GM21423 (cell line): ENCODE results near the gene CDCA5.

Experiments used
- ATAC-seq: cut with Tn5 transposase; IDR thresholded peaks from one replicate; pipeline ENCODE4 v1.9.1; 2021; ENCODE audit warnings: mild to moderate bottlenecking, moderate library complexity; ENCODE audit not compliant: unreplicated experiment

The CDCA5 gene

DNA sequence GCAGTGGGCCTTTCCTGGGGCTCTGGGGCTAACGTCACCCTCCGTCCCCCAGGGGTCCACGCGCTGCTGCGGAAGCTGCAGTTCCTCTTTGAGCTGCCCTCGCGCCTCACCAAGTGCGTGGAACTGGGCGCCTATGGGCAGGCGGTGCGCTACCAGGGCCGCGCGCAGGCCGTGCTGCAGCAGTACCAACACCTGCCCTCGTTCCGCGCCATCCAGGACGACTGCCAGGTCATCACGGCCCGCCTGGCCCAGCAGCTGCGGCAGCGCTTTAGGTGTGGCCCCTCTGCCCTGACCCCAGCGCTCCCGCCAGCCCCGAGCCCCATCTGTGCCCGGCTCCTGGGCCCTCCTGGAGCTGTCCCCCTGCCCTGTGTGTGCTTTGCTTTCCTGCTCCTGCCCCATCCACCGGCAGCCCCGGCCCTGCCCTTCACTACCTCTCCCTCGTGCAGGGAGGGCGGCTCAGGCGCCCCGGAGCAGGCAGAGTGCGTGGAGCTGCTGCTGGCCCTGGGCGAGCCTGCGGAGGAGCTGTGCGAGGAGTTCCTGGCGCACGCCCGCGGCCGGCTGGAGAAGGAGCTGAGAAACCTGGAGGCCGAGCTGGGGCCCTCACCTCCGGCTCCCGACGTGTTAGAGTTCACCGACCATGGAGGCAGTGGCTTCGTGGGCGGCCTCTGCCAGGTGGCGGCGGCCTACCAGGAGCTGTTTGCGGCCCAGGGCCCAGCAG is 24.1 kb upstream of the CDCA5 start:
- ATAC-seq = no peak

DNA sequence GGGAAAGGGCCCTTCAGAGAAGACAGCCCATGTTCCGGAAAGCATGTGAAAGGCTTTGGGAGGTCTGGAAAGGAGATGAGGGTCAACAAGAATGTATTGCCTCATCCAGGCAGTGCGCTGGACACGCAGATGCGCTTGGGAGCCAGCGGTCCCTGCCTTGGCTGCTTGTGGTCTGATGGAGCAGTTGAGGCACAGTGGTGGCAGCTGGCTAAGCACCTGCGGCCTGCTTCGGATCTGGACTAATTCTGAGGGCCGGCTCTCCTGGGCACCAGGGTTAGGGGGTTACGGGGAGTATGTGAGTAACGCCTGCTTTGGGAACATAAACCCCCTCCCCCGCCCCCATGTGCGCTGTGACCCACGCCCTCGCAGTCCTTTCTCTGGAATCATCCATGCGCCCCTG is 23.2 kb upstream of the CDCA5 start:
- ATAC-seq = no peak

DNA sequence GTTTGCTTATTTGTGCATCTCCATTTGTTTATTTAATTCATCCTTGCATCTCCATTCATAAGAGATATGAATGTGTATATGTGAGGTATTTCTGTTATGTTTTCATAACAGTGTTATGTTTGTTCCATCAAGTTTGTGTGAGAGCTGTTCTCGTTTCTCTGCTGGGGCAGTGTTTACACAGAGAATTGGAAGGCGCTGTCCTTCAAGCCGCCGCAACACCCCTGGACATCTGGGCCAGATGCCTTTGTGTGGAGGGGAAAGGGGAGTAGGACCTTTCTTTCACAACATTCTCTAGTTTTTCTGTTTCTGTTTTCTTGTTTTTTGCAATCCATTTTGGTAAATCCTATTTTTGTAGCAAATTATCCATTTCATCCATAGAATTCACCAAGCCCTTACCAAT is 20.8 kb upstream of the CDCA5 start:
- ATAC-seq = no peak

DNA sequence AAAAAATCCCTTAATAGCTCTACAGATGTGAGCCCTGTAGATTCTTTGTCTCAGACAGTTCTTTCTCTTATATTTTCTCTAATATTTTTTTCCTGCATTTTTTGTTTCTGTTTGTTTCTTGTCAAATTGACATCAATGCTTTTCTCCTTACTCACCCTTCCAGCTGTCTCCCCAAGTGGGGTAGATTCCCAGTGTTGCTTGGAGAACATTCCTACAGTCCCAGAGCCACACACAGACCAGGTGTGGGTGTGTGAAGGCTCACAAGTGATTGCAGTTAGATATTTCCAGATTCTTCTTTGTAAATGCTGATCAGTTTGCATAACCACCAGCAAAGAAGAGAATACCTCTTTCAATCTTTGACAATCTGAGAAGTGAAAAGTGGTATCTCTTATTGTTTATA is 19.6 kb upstream of the CDCA5 start:
- ATAC-seq = no peak

DNA sequence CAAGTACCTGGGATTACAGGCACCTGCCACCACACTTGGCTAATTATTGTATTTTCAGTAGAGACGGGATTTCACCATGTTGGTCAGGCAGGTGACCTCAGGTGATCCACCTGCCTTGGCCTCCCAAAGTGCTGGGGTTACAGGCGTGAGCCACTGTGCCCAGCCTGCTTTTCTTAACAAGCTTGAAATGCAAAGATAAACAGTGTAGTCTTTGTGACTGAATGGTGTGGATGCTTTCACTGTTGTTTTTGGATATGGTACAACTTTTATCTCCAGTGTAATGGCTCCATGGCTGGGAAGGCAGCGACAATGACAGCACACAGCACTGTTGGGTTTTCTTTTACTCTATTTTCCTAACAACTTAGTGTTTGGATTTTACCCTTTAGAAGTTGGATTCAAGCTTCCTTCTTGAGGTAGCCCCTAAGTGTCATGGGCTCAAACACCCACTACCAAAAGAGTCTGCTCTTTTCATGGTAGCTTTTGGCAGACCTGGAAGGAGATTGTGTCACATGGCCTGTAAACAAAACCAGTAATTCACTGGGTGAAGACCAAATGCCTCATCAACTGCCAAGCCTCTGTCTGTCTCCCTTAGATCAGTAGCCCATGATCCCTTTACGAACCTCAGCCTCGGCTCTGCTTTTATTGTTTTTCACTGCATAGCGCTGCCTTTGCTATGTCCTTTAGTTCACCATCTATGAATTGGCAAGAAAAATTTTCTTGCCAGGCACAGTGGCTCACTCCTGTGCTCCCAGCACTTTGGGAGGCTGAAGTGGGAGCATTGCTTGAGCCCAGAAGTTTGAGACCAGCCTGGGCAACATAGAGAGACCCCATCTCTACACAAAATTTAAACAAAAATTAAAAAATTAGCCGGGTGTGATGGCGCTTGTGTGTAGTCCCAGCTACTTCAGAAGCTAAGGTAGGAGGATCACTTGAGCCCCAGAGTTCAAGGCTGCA is 18.6 kb upstream of the CDCA5 start:
- ATAC-seq = no peak

DNA sequence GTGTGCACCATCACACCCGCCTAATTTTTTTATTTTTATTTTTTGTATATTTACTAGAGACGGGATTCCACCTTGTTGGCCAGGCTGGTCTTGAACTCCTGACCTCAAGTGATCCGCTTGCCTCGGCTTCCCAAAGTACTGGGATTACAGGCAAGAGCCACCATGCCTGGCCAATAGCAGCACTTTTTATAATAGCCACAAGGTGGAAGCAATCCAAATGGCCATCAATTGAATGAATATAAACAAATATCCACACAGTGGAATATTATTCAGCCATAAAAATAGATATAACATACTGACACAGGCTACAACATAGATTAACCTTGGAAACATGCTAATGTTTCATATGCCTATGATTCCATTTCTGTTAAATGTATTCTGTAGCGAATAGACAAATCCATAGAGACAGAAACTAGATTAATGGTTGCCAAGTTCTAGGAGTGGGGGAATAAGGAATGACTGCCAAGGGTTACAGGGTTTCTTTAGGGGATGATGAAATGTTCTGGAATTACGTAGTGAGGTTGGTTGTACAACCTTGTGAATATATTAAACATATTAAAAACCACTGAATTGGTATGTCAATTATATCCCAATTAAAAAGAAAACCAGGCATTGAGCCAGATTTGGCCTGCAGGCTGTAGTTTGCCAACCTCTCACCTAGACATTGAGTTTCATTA is 17.0 kb upstream of the CDCA5 start:
- ATAC-seq = no peak

DNA sequence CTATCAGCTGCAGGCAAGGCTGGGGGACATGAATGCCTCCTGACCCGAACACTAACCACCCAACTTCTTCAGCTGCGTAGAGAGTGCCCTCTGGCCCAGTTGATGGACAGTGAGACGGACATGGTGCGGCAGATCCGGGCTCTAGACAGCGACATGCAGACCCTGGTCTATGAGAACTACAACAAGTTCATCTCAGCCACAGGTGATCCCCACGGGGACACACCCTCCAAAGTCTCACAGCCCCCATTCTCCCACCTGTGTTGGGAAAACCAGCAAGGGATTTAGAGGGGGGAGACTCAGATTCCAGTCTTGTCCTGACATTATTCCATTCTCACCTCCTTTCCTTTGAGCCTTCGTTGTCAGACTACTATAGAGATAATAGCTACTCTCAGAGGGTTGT is 13.1 kb upstream of the CDCA5 start:
- no peak for ATAC-seq

DNA sequence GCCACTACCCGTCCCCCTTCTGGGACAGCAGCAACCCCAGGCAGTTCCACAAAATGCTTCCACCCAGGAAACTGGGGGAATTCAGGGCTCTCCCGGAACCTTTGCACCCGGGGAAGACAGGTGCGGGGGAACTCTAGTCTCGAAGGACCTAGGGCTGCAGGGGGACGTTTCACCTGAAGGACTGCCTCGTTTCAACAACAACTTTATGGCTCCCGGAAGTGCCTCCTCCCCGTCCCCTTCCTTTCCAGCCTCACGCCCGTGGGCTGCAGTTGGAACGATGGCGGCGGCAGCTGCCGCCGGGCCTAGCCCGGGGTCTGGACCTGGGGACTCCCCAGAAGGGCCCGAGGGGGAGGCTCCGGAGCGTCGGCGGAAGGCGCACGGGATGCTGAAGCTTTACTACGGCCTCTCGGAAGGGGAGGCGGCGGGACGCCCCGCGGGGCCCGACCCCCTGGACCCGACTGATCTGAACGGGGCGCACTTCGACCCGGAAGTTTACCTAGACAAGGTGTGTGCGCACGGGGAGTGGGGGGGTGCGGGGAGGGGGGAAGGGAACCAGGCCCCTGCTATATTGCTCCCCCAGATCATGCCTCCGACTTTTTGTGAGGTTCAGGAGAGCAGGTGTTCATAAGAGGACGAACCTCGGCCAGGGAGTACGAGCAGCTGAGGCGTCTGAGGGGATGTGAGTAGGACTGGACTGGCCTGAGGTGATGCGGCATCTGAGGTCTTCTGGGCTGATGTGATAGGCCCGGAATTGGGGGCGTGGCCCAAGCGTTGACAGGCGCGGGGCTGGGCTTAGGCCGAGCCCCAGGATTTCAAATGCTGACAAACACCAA is 12.3 kb upstream of the CDCA5 start, which contains the start of gene VPS51:
TSS of gene VPS51 (plus strand) at position 241 of the 833 bp plus-strand sequence. CDS start at position 278, 37 bp downstream.
- peak; percentile 78 for ATAC-seq

DNA sequence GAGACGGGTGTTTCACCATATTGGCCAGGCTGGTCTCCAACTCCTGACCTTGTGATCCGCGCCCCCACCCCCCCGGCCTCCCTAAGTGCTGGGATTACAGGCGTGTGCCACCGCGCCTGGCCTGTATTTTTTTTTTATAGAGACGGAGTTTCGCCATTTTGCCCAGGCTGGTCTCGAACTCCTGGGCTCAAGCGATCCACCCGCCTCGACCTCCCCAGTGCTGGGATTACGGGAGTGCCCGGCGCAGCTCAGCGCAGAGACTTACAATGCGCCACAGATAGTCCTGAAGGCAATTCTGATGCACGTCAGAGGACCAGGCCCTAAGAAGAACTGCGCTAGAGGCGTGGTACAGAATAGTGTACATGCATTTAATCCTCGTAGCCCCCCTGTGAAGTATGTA is 11.6 kb upstream of the CDCA5 start:
- ATAC-seq = no peak

DNA sequence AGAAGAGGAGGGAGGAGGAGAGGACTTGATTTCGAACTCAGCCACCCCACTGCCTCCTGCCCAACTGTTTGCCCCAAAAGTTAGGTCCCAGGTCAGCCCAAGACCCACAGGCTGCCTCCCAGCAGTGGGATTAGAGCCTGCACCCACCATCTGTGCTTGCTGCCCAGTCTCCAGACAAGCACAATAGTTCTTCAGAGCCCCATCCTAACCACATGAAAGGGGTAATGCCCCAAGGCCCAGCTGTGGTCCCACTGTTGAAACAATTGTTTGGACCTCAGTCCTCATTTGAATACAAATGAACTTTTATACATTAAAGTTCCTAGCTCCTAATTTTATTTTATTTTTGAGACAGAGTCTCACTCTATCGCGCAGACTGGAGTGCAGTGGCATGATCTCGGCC is 6.8 kb upstream of the CDCA5 start:
- ATAC-seq = no peak

DNA sequence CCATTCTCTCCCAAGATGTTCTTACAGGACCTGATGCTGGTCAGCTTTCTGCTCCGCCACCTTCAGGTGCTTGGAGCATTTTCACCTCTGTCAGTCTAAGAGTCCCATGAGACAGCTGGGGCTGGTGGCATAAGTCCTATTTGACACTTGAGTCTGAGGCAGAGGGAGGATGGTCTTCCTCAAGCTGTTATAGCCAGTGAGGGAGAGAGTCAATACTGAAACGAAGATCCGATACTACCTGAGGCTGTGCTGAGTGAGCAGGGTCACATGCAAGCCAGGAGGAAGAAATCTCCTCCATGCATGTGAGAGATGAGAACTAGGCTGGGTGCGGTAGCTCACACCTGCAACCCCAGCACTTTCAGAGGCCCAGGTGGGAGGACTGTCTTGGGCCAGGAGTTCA is 5.8 kb upstream of the CDCA5 start:
- ATAC-seq = no peak

DNA sequence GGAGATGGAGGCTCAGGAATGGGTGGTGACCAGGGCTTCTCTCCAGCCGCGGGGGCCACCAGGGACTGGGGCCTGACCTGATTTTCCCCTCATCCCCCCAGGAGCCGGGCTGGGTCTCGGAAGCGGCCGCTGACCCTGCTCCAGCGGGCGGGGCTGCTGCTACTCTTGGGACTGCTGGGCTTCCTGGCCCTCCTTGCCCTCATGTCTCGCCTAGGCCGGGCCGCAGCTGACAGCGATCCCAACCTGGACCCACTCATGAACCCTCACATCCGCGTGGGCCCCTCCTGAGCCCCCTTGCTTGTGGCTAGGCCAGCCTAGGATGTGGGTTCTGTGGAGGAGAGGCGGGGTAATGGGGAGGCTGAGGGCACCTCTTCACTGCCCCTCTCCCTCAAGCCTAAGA is 4.0 kb upstream of the CDCA5 start:
- ATAC-seq = no peak

DNA sequence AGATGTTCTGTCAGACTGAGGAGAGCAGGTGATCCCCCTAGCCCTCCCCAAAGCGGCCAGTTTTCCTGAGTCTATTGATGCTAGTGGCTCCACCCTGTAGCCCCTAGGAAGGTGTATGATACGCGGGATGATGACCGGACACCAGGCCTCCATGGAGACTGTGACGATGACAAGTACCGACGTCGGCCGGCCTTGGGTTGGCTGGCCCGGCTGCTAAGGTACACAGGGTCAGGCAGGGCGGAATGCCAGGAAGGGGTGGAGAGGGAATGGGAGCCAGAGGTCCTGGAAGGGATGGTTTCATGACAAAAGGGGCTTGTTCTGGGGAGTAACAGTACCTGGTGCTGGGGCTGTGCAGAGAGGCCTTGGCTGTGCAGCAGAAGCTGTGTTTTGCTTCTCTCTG is 3.4 kb upstream of the CDCA5 start:
- ATAC-seq = no peak

DNA sequence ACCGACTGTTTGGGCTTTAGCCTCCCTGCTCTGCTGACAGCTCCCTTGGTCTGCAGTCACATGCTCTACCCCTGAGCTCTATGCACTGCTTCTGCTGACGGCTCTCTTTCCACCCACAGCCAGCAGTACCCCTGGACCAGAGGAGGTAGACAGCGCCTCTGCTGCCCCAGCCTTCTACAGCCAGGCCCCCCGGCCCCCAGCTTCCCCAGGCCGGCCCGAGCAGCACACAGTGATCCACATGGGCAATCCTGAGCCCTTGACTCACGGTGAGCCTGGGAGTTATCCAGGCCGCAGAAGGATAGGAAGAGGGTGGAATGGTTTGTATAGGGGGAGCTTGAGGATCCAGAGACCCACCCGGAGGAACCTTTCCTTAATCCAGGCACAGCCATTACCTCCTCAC is 3.0 kb upstream of the CDCA5 start:
- no peak for ATAC-seq

DNA sequence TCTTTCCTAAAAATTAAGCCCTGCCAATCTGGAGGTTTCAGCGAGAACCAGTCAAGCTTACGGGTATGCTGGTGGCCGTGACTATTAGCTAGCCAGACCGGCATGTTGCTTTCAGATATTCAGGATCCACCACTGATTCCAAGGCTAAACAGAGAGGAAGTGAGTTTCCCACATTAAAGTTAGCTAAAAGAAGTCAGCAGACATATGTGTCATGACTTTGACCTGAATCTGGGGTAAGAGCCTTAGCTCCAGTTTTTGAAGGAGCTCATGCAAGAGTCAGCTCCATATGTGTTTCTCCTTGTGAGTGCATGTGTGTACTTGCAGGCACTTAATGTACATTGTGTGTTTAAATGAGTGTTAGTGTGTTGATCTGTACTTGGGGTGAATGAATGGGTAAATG is 1.6 kb upstream of the CDCA5 start:
- ATAC-seq = no peak

DNA sequence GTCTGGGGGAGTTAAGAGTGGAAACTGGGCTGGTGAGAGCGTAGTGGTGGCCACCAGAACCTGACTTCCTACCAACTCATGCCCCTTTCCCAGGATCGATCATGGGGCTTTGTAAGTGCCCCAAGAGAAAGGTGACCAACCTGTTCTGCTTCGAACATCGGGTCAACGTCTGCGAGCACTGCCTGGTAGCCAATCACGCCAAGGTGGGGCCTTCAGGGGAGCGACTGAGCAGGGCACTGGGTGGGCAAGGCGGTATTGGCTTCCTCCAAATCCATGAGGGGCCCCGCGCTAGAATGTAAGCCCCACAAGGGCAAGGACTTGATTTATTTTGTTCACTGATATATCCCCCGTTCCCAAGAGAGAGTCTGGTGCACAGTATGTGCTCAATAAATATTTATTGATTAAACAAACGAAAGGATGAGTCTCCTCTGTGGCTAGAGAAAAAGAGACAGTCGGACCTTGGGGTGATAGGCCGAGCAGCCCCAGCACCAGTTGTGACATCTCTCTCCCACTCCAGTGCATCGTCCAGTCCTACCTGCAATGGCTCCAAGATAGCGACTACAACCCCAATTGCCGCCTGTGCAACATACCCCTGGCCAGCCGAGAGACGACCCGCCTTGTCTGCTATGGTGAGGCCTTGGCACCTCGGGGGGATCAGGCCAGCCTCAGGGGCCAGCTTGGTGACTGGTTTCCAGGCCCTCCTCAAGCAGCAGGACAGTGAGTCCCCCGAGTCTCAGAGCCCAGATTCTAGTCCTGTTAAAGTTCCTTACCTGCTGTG is 947 bp upstream of the CDCA5 start:
- no peak for ATAC-seq

DNA sequence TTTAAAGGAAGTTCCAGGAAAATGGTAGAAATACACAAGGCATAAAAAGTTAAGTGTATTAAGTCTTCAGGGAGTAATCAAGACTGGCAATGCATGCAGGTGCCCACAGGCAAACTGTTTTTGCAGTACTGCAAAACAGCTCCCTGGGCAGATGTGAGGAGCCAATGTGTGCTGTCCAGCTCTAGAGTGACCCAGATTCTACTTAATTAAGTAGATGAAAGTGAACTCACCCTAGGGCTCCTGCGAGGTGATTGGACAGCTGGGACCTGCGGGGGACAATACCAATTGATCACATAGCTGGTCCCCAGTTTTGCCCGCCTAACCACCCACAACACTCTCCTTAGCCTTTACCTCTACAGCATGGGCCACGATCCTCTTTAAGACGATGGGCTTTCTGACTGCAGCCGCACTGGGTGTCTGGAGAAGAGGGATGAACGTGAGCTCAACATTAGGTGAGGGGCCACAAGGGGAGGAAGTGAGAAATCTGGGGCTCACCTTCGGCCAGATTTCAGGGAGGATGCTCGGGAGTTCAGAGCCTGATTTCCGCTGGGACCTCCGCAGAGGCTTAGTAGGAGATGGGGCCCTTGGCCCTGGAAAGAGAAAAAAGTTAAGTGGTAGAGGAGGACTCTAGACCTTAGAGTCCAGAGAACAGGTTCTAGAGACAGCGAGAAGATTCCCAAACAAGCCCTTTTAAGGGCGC is 556 bp downstream of the CDCA5 start:
- ATAC-seq = peak; percentile 6

DNA sequence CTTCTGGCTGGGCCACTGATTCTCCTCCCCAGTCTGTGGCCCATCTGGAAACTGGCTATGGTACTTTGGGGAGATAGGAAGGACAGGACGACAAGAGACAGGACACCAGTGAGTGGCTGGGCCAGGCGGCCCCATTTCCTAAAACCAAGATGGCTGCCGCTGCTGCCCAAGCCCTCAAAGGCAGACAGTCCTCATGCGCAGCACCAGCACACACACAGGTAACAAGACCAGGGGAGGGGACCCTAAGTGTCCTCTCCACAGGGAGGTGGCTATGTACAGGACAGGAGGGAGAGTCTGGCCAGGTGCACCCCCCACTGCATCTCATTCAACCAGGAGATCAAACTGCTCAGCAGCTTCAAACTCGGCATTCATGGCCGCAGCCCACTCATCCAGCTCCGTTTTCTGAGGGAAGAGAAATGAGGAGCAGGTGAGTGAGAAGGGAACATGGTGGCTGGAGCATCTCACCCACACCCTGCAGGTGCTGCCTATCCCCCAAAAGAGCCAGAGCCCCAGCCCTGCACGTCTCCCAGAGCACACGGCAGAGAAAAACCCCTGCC is 5.0 kb downstream of the CDCA5 start:
- no peak for ATAC-seq

DNA sequence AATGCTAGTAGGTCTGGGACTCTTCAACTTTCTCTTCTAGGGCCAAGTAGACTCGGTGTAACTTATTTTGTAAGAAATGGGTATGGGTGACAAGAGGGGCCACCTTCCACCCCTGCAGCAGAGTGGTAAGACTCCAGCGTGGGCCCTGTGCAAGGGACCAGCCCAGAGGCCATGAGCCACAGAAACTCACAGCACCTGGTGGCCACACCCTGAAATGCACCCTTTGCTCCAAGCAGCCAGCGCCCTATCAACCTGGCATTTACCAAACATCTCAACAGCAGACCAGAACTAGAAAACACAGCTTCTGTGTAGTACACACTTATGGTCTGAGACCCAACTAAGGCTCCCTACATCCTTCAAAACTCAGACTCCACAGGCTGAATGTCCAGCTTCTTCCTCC is 5.7 kb downstream of the CDCA5 start:
- no peak for ATAC-seq
